NCI-H2196 treated with DMSO at 0.1 percent for 48 hours (cell line): ENCODE results near the gene DAP.
A peak's percentile ranks its signal among the peaks of the same experiment; 100 is the strongest.

Source experiments
- DNase-seq: peaks from one replicate; lab custom pipeline; 2025; ENCODE audit not compliant: unreplicated experiment; lab: John Stamatoyannopoulos, UW

DAP gene

GRCh38 chr5:10761933-10762775 lies 1.1 kb upstream of the DAP start:
- no peak for DNase-seq

GRCh38 chr5:10760921-10761184 lies 181 bp downstream of the DAP start:
- DNase-seq, result no peak

GRCh38 chr5:10760096-10760920 lies 726 bp downstream of the DAP start:
- DNase-seq, result peak; percentile 36

- no peak for DNase-seq
These were observed 1.9 kb downstream of the DAP start for GRCh38 chr5:10759111-10759510.

- DNase-seq, result no peak
These were observed 3.0 kb downstream of the DAP start for GRCh38 chr5:10757922-10758555.

- no peak for DNase-seq
These were observed 4.0 kb downstream of the DAP start for GRCh38 chr5:10757043-10757442.

GRCh38 chr5:10756549-10756948 lies 4.5 kb downstream of the DAP start:
- no peak for DNase-seq

GRCh38 chr5:10753178-10753577 lies 7.9 kb downstream of the DAP start:
- no peak for DNase-seq

- no peak for DNase-seq
These were observed 8.6 kb downstream of the DAP start for GRCh38 chr5:10752451-10752850.

GRCh38 chr5:10750909-10751308 lies 10.1 kb downstream of the DAP start:
- no peak for DNase-seq

- DNase-seq, result no peak
These were observed 13.1 kb downstream of the DAP start for GRCh38 chr5:10747678-10748622.

- DNase-seq, result peak; percentile 64
These were observed 14.3 kb downstream of the DAP start for GRCh38 chr5:10746711-10747110.

- DNase-seq, result no peak
These were observed 15.9 kb downstream of the DAP start for GRCh38 chr5:10745133-10745532.

GRCh38 chr5:10744681-10745080 lies 16.4 kb downstream of the DAP start:
- DNase-seq, result no peak

GRCh38 chr5:10743951-10744350 lies 17.1 kb downstream of the DAP start:
- no peak for DNase-seq

- DNase-seq, result no peak
These were observed 17.5 kb downstream of the DAP start for GRCh38 chr5:10743526-10743925.

GRCh38 chr5:10741661-10742060 lies 19.4 kb downstream of the DAP start:
- DNase-seq, result no peak

GRCh38 chr5:10740384-10740783 lies 20.6 kb downstream of the DAP start:
- DNase-seq, result no peak

- no peak for DNase-seq
These were observed 23.2 kb downstream of the DAP start for GRCh38 chr5:10737880-10738279.

GRCh38 chr5:10736808-10737207 lies 24.2 kb downstream of the DAP start:
- DNase-seq, result no peak

GRCh38 chr5:10736354-10736753 lies 24.7 kb downstream of the DAP start:
- DNase-seq, result no peak
